Right atrium auricular region (tissue), 2 donors: Measurements from ENCODE around the gene PRDM7. TPM values are rescaled to one million over a fixed set of nuclear protein-coding genes. Genes with fewer than 3 reads are reported as not detected.

ENCODE experiments used
- DNase-seq: peaks from one replicate; pipeline ENCODE4 v3.0.0-alpha.2; 2019; ENCODE audit warnings: low spot score
- H3K27ac ChIP-seq, 2 donors: fragments of 200-600 bp; sonication (generic); 1 replicate in 1 of 2; 2 replicates in 1 of 2; pipeline ENCODE4 v1.5.1; 2016 to 2019
- H3K27me3 ChIP-seq, 2 donors: fragments of 200-600 bp; sonication (generic); one replicate each; pipeline versions ENCODE4 v1.5.1 to v1.6.0; 2017 to 2019
- H3K36me3 ChIP-seq: fragments of 200-600 bp; sonication (generic); one replicate; pipeline ENCODE4 v1.5.1; 2016
- H3K4me1 ChIP-seq, 2 donors: fragments of 200-600 bp; sonication (generic); one replicate each; pipeline versions ENCODE4 v1.5.1 to v1.6.0; 2017 to 2019
- H3K4me3 ChIP-seq, 2 donors: fragments of 200-600 bp; sonication (generic); 1 replicate in 1 of 2; 2 replicates in 1 of 2; pipeline ENCODE4 v1.5.1; 2017 to 2019; ENCODE audit warnings: mild to moderate bottlenecking in 1 of 2, moderate library complexity in 1 of 2
- H3K9me3 ChIP-seq, 2 donors: fragments of 200-600 bp; sonication (generic); one replicate each; pipeline ENCODE4 v1.5.1; 2019
- CTCF ChIP-seq, 2 donors: fragments of 200-600 bp; sonication (generic); IDR thresholded peaks; one replicate each; pipeline ENCODE4 v1.5.1; 2019; ENCODE audit warnings: antibody characterized with exemption in 2 of 2
- total RNA-seq, 2 donors: library from RNA; depleted of rRNA; stranded (reverse); fragments of >200 nt; gene quantifications; one replicate each; pipeline ENCODE4 v1.1.0, GENCODE V29; 2016

Gene PRDM7
- total RNA-seq, 2 donors from 2014 or later = not detected

- H3K4me1 ChIP-seq = peaks cover 0 to 20% of the 10 kb centered on the region in 2 donors
- H3K4me3 ChIP-seq = no peak overlapping the region
- TF ChIP-seq CTCF (IDR thresholded peaks at IDR 0.05) = no peak
- no peak for DNase-seq
- H3K9me3 ChIP-seq = no peaks in the 10 kb centered on the region
- no peak overlapping the region for H3K27ac ChIP-seq
- no peaks in the 10 kb centered on the region for H3K27me3 ChIP-seq
- no peaks in the 10 kb centered on the region for H3K36me3 ChIP-seq
Measured at GRCh38 chr16:90016339-90016950, 60.7 kb downstream of the PRDM7 start.

- H3K27me3 ChIP-seq = no peaks in the 10 kb centered on the region
- no peaks in the 10 kb centered on the region for H3K36me3 ChIP-seq
- no peak overlapping the region for H3K4me3 ChIP-seq
- TF ChIP-seq CTCF (IDR thresholded peaks at IDR 0.05) = no peak
- H3K4me1 ChIP-seq = peaks cover 0 to 20% of the 10 kb centered on the region in 2 donors
- no peak for DNase-seq
- H3K9me3 ChIP-seq = no peaks in the 10 kb centered on the region
- H3K27ac ChIP-seq = no peak overlapping the region
Measured at GRCh38 chr16:90015586-90016338, 61.4 kb downstream of the PRDM7 start.

GRCh38 chr16:90012991-90013745 is 64.0 kb downstream of the PRDM7 start:
- H3K4me1 ChIP-seq = no peaks in the 10 kb centered on the region
- no peaks in the 10 kb centered on the region for H3K9me3 ChIP-seq
- no peak for DNase-seq
- no peak overlapping the region for H3K4me3 ChIP-seq
- H3K27ac ChIP-seq = no peak overlapping the region
- H3K36me3 ChIP-seq = no peaks in the 10 kb centered on the region
- TF ChIP-seq CTCF (IDR thresholded peaks at IDR 0.05) = no peak
- H3K27me3 ChIP-seq = no peaks in the 10 kb centered on the region

- TF ChIP-seq CTCF (IDR thresholded peaks at IDR 0.05) = no peak
- Histone ChIP-seq H3K27me3 (no peaks in the 10 kb centered on the region), H3K9me3 (no peaks in the 10 kb centered on the region), H3K36me3 (no peaks in the 10 kb centered on the region), H3K4me1 (no peaks in the 10 kb centered on the region), H3K27ac (no peak overlapping the region), H3K4me3 (no peak overlapping the region)
- no peak for DNase-seq
Measured at GRCh38 chr16:90011908-90012501, 65.1 kb downstream of the PRDM7 start.

- no peak for TF ChIP-seq CTCF (IDR thresholded peaks at IDR 0.05)
- Histone ChIP-seq H3K27me3 (no peaks in the 10 kb centered on the region), H3K27ac (no peak overlapping the region), H3K4me1 (no peaks in the 10 kb centered on the region), H3K4me3 (no peak overlapping the region), H3K9me3 (no peaks in the 10 kb centered on the region), H3K36me3 (no peaks in the 10 kb centered on the region)
- DNase-seq = no peak
Measured at GRCh38 chr16:90011508-90011819, 65.7 kb downstream of the PRDM7 start.
